T-cell (primary cell): ENCODE data around the gene SDHAF2. TPM values are rescaled to one million over a fixed set of nuclear protein-coding genes. Genes with fewer than 3 reads are reported as not detected.
"Not testable (repeated sequence)": the region's sequence is repeated elsewhere in the genome, so short reads cannot be mapped to it uniquely, and the experiment has no call there.

ENCODE experiments used
- ATAC-seq, 4 experiments: fragments of 200-7000 bp in 3 of 4; fragments of 150-1000 bp in 1 of 4; cut with Tn5 transposase; replicated peaks in 1 of 4; 1 replicate in 3 of 4; 2 replicates in 1 of 4; pipeline ENCODE4 v1.10.0; 2021; ENCODE audit warnings: moderate library complexity in 3 of 4, mild to moderate bottlenecking in 2 of 4, moderate number of reproducible peaks in 1 of 4
- CTCF ChIA-PET, 2 donors: fragments of 300-600 bp; sonication (Branson Sonifier 250); formaldehyde crosslinking; loops; one replicate each; lab custom pipeline; 2022; ENCODE audit warnings: antibody characterized with exemption in 2 of 2; lab: Charles Lee
- POLR2A ChIA-PET, 2 donors: fragments of 300-600 bp; sonication (Branson Sonifier 250); formaldehyde crosslinking; loops; one replicate each; lab custom pipeline; 2022; ENCODE audit warnings: antibody characterized with exemption in 2 of 2; lab: Charles Lee
- DNase-seq, 35 experiments: peaks; one replicate each; pipeline versions ENCODE4 v3.0.0 to v3.0.0-alpha.2; 2013 to 2023
- H3K27ac ChIP-seq: one replicate; pipeline ENCODE4 v1.5.1; 2013; ENCODE audit warnings: low read length
- H3K27me3 ChIP-seq, 2 experiments: replicated peaks in 1 of 2; 1 replicate in 1 of 2; 2 replicates in 1 of 2; pipeline versions ENCODE4 v1.6.1 to v1.7.0; 2013; ENCODE audit warnings: low read length in 1 of 2, mixed read lengths in 1 of 2; ENCODE audit not compliant: control insufficient read depth in 2 of 2, insufficient read depth in 2 of 2; ENCODE audit errors: extremely low read depth in 1 of 2
- H3K36me3 ChIP-seq, 2 donors: 1 replicate in 1 of 2; 2 replicates in 1 of 2; pipeline versions ENCODE4 v1.6.1 to v1.7.0; 2013; ENCODE audit warnings: low read length in 1 of 2; ENCODE audit not compliant: control insufficient read depth in 2 of 2, insufficient read depth in 1 of 2; ENCODE audit errors: extremely low read depth in 1 of 2
- H3K4me1 ChIP-seq, 2 experiments: 1 replicate in 1 of 2; 2 replicates in 1 of 2; pipeline versions ENCODE4 v1.6.1 to v1.7.0; 2013; ENCODE audit warnings: low read length in 2 of 2, mixed read lengths in 1 of 2; ENCODE audit not compliant: insufficient read depth in 2 of 2, control insufficient read depth in 1 of 2; ENCODE audit errors: extremely low read depth in 1 of 2
- H3K4me3 ChIP-seq, 2 donors: 1 replicate in 1 of 2; 2 replicates in 1 of 2; pipeline versions ENCODE4 v1.5.1 to v1.7.0; 2013; ENCODE audit warnings: mild to moderate bottlenecking in 2 of 2, low read length in 1 of 2, moderate library complexity in 1 of 2; ENCODE audit not compliant: control insufficient read depth in 1 of 2; ENCODE audit errors: extremely low read depth in 1 of 2
- H3K9me3 ChIP-seq: 2 replicates; pipeline ENCODE4 v1.7.0; 2013
- H3K27ac Mint-ChIP-seq, 2 donors: one replicate each; pipeline ENCODE4 v1.8.0; 2020 to 2021; ENCODE audit warnings: mild to moderate bottlenecking in 2 of 2, mixed read lengths in 2 of 2
- H3K27me3 Mint-ChIP-seq, 2 donors: one replicate each; pipeline ENCODE4 v1.8.0; 2021 to 2022; ENCODE audit warnings: mixed read lengths in 2 of 2
- H3K36me3 Mint-ChIP-seq: one replicate; pipeline ENCODE4 v1.8.0; 2021; ENCODE audit warnings: mixed read lengths
- H3K4me1 Mint-ChIP-seq, 3 donors: one replicate each; pipeline ENCODE4 v1.8.0; 2020 to 2022; ENCODE audit warnings: mixed read lengths in 3 of 3, mild to moderate bottlenecking in 1 of 3
- H3K4me3 Mint-ChIP-seq, 3 donors: one replicate each; pipeline ENCODE4 v1.8.0; 2020 to 2022; ENCODE audit warnings: mild to moderate bottlenecking in 3 of 3, mixed read lengths in 3 of 3, moderate library complexity in 3 of 3
- H3K9me3 Mint-ChIP-seq, 3 donors: one replicate each; pipeline ENCODE4 v1.8.0; 2020 to 2022; ENCODE audit warnings: mixed read lengths in 3 of 3
- WGBS: methylation state at CpG from one replicate; pipeline ENCODE4 v1.1.5; 2013; ENCODE audit warnings: missing lambda C conversion rate; ENCODE audit not compliant: insufficient coverage; 5-methylcytosine and 5-hydroxymethylcytosine counted together
- total RNA-seq, 35 experiments: library from RNA in 6 of 35; stranded (reverse) in 6 of 35; fragments of 120-200 nt in 1 of 35; gene quantifications; one replicate each; pipeline versions ENCODE4 v1.2.1 to v1.2.4 and lab custom pipeline; 2013 to 2026

Gene SDHAF2
- total RNA-seq (10 to 100 TPM; 36.2 to 60.7 (median 56.4) TPM), total RNA-seq (lab: John Stamatoyannopoulos, UW) (5.8 to 12.2 (median 9.0) reads per million in 29 experiments)
- total RNA-seq (2013), result 43.9 TPM

DNA sequence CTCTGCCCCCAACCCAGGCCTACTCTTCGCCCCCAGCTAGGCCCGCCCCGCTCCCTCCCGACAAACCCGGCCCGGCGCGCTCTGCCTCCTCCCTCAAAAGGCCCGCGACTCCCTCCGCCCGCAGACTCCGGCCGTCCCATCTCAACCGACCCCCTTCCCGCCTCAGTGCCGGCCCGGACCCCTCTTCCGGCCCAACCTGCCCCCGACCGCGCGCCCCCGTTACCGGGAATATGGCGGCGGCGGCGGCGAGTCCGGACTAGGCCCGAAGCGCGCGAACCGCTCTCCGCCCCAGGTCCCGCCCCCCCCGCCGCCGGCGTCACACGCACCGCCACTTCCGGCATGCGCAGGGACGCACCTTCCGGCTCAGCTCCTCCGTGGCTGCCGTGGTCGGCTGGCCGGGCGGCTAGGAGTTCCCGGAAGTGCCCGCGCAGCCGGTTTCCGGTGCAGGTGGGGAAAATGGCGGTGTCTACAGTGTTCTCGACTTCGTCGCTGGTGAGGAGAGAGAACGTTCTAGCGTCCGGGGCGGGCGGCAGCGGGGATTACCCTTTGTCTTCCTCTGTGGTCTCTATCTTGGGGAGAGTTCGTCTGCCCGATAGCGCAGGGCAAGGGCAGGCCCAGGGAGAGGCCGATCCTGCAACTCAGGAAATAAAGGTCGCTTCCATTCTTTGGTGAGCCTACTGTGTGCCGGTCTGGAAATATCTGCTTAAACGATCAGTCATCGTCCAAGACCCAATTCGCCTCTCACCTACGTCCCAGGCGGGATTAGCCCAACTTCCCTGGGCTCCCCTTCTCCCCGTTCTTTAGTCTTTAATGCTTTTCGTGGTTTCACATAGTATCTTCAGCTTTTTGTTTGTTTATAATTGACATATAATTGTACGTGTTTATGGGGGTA, at the start of gene SDHAF2, which contains the start of gene CPSF7:
TSS of gene SDHAF2 (plus strand) at position 434 of the 892 bp plus-strand sequence. CDS start at position 457, 23 bp downstream.
TSS of gene CPSF7 (minus strand) at position 285 of the 892 bp plus-strand sequence. CDS start 740 bp downstream, outside the sequence.
- Mint-ChIP-seq H3K27ac (peak within 1 kb of the TSS; percentile 99 to 100), H3K9me3 (no peaks in the 10 kb centered on the region), H3K27me3 (no peaks in the 10 kb centered on the region), H3K36me3 (peaks cover 30% of the 10 kb centered on the region), H3K4me3 (peak within 1 kb of the TSS; percentile 92 to 98 (median 98)), H3K4me1 (peaks cover 65 to 76% (median 74%) of the 10 kb centered on the region in 3 donors)
- WGBS, result under 1% methylated on average over 77 of the region's 82 CpGs
- Histone ChIP-seq H3K9me3 (no peaks in the 10 kb centered on the region), H3K27ac (peak within 1 kb of the TSS; percentile 99), H3K36me3 (peaks cover 0 to 46% of the 10 kb centered on the region in 2 donors), H3K27me3 (no peaks in the 10 kb centered on the region), H3K4me3 (peak within 1 kb of the TSS; percentile 87 to 97), H3K4me1 (peaks cover 14 to 42% of the 10 kb centered on the region in 2 experiments)
- ChIA-PET POLR2A (interaction anchor here (0.5 to 1.1 kb wide), 5 partner anchors 17 to 1335 kb away, joined by 3 to 4 read pairs (median 3); no protein-coding TSS in a partner anchor), CTCF (interaction anchor here (0.6 to 1.4 kb wide), 3 partner anchors 68 to 1452 kb away, joined by 3 to 6 read pairs (median 3); partner anchors contain the start of gene TMEM138 (in 1 of the 2))
- ATAC-seq (peak; percentile 88 to 94 (median 90)), DNase-seq (peak; percentile 92 to 98 (median 97))

- Histone ChIP-seq H3K27ac (no peak overlapping the region), H3K9me3 (no peaks in the 10 kb centered on the region), H3K4me1 (peaks cover 0 to 5% of the 10 kb centered on the region in 2 experiments), H3K4me3 (no peak overlapping the region), H3K36me3 (peaks cover 0 to 7% of the 10 kb centered on the region in 2 donors), H3K27me3 (no peaks in the 10 kb centered on the region)
- no peak for ATAC-seq
- H3K36me3 Mint-ChIP-seq, result peaks cover 6% of the 10 kb centered on the region
- peaks cover 7 to 9% (median 8%) of the 10 kb centered on the region in 3 donors for H3K4me1 Mint-ChIP-seq
- 100% methylated on average over 2 of the region's 9 CpGs for WGBS
- ChIA-PET CTCF (interaction anchor here in 1 of 2 donors (0.5 to 1.7 kb wide), 2 partner anchors 10 to 45 kb away, joined by 3 to 6 read pairs; no protein-coding TSS in a partner anchor), POLR2A (no interaction called here)
- DNase-seq, result no peak
- H3K9me3 Mint-ChIP-seq, result no peaks in the 10 kb centered on the region
- H3K4me3 Mint-ChIP-seq, result no peak overlapping the region
- H3K27me3 Mint-ChIP-seq, result no peaks in the 10 kb centered on the region
- no peak overlapping the region for H3K27ac Mint-ChIP-seq
Measured at GRCh38 chr11:61380884-61381283, 49.0 kb upstream of the SDHAF2 start.

DNA sequence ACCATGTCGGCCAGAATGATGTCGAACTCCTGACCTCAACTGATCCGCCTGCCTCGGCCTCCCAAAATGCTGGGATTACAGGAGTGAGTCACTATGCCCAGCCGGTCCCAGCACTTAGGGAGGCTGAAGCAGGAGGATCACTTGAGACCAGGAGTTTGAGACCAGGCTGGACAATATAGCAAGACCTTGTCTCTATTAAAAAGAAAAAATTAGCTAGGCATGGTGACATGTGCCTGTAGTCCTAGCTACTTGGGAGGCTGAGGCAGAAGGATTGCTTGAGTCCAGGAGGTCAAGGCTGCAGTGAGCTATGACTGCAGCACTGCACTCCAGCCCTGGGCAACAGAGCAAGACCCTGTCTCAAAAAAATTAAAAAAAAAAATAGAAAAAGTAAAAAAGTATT, 46.1 kb upstream of the SDHAF2 start:
- H3K27me3 Mint-ChIP-seq, ATAC-seq, H3K4me3 Mint-ChIP-seq, H3K4me1 ChIP-seq, DNase-seq, H3K4me1 Mint-ChIP-seq, H3K36me3 ChIP-seq, H3K9me3 ChIP-seq, POLR2A ChIA-PET, H3K27ac ChIP-seq, H3K4me3 ChIP-seq, H3K36me3 Mint-ChIP-seq, H3K9me3 Mint-ChIP-seq, H3K27me3 ChIP-seq, H3K27ac Mint-ChIP-seq: not testable (repeated sequence)
- WGBS, result 97% methylated on average over 5 of the region's 5 CpGs
- CTCF ChIA-PET, result interaction anchor here (0.6 to 5.0 kb wide), 3 partner anchors 10 to 48 kb away, joined by 3 to 114 read pairs (median 7); no protein-coding TSS in a partner anchor

DNA sequence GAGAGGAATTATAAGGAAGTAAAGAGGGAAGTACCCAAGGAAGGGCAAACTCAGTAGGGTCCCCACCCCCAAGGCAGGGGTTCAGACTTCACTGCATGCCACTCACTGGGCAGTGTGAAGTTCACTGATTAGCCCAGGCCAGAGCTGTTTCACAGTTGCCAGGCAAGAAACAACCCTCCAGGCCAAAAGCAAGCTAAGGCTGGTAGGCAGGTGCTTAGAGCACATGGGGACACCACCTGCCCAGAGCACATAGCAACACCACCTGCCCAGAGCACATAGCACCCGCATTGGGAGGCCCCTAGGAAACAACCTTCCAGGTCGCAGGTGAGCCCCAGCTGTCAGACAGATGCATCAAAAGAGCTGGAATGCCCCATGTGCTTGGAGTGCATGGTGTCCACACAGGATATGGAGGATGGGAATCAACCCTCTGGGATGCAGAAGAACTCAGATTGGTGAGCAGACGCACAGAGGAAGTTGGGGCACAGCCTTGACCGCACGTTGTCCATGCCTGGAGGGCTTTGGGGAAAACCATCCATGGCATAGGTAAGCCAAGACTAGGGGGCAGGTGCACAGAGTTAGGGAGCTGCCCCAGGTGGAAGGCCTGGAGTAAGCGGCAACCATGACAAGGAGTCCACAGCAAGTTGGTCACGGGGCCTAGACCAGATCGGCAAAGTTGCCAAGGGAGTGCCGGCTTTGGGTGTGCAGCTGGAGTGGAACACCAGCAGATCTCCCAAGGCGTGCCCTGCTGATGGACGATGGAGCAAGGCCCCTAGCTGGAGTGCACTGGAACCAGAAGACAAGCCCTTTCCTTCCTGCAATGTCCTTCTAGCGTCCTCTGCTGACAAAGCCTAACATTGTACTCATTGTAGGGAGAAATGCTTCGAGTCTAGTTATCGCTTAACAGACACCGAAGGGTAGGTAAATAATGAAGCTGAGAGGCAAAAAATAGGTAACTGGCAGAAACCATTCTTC, 45.4 kb upstream of the SDHAF2 start:
- no peak for ATAC-seq
- CTCF ChIA-PET, result interaction anchor here (0.5 to 5.0 kb wide), 14 partner anchors 8 to 131 kb away, joined by 3 to 114 read pairs (median 5); partner anchors contain the start of genes CYB561A3 (in 1 of the 2), DDB1 (in 1 of the 2), TKFC (in 1 of the 2) and TMEM138 (in 1 of the 2)
- Mint-ChIP-seq H3K27me3 (no peaks in the 10 kb centered on the region), H3K4me3 (no peak overlapping the region), H3K4me1 (peaks cover 7 to 9% (median 8%) of the 10 kb centered on the region in 3 donors), H3K36me3 (no peaks in the 10 kb centered on the region), H3K27ac (no peak overlapping the region), H3K9me3 (no peaks in the 10 kb centered on the region)
- 95% methylated on average over 10 of the region's 15 CpGs for WGBS
- Histone ChIP-seq H3K4me1 (peaks cover 0 to 6% of the 10 kb centered on the region in 2 experiments), H3K36me3 (peaks cover 0 to 4% of the 10 kb centered on the region in 2 donors), H3K27ac (no peak overlapping the region), H3K27me3 (no peaks in the 10 kb centered on the region), H3K9me3 (no peaks in the 10 kb centered on the region), H3K4me3 (no peak overlapping the region)
- POLR2A ChIA-PET, result interaction anchor here (0.6 to 1.2 kb wide), 2 partner anchors 48 to 64 kb away, joined by 5 to 7 read pairs; no protein-coding TSS in a partner anchor
- no peak for DNase-seq

GRCh38 chr11:61390161-61390560, 39.8 kb upstream of the SDHAF2 start:
- CTCF ChIA-PET, result interaction anchor here in 1 of 2 donors (1.4 kb wide), 1 partner anchor 56 kb away, joined by 4 read pairs; no protein-coding TSS in a partner anchor
- Mint-ChIP-seq H3K36me3 (no peaks in the 10 kb centered on the region), H3K27ac (peak overlapping the region in 1 of 2 donors; percentile 8), H3K27me3 (no peaks in the 10 kb centered on the region), H3K4me3 (no peak overlapping the region), H3K4me1 (peaks cover 31 to 34% (median 31%) of the 10 kb centered on the region in 3 donors), H3K9me3 (no peaks in the 10 kb centered on the region)
- Histone ChIP-seq H3K27ac (no peak overlapping the region), H3K36me3 (peaks cover 0 to 5% of the 10 kb centered on the region in 2 donors), H3K9me3 (no peaks in the 10 kb centered on the region), H3K4me1 (peaks cover 6 to 33% of the 10 kb centered on the region in 2 experiments), H3K4me3 (no peak overlapping the region), H3K27me3 (no peaks in the 10 kb centered on the region)
- DNase-seq (no peak), ATAC-seq (no peak)
- WGBS, result no CpG with 5 or more reads among the region's 1 CpG
- POLR2A ChIA-PET, result no interaction called here
